ENCODE results near the gene CPM.

CPM gene

DNA sequence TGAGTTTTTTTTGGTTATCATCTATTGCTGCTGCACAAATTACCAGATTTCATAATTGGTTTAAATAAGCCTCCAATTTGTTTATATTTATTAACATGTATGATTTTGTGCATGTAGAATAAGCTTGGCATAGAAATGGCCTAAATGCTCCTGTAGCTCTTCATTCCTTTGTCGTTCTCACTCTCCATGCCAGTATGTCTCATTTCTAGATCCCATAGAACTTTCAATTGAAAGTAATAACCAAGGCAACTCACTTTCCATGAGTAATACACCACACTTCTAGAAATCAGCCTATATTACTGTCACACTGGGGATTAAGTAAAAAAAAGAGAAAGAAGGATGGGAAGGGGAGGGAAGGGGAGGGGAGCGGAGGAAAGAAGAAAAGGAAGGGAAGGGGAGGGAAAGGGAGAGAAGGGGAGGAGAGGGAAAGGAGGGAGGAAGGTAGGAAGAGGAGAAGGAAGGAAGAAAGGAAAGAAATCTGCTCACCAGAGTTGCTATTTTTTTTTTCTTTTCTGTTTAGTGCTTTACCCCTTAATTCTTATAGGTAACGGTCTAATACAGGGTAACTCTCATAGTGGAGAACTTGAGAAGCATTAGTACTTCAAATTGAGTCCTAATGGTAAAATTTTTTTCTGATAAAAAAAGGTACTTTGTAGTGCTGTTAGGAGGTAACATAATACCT is 79.4 kb downstream of the CPM start (continued):
- TF ChIP-seq, protein P1, sequence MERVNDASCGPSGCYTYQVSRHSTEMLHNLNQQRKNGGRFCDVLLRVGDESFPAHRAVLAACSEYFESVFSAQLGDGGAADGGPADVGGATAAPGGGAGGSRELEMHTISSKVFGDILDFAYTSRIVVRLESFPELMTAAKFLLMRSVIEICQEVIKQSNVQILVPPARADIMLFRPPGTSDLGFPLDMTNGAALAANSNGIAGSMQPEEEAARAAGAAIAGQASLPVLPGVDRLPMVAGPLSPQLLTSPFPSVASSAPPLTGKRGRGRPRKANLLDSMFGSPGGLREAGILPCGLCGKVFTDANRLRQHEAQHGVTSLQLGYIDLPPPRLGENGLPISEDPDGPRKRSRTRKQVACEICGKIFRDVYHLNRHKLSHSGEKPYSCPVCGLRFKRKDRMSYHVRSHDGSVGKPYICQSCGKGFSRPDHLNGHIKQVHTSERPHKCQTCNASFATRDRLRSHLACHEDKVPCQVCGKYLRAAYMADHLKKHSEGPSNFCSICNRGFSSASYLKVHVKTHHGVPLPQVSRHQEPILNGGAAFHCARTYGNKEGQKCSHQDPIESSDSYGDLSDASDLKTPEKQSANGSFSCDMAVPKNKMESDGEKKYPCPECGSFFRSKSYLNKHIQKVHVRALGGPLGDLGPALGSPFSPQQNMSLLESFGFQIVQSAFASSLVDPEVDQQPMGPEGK (CRISPR knock-in tag; IDR thresholded peaks at IDR 0.05; ENCODE audit: borderline replicate concordance) = no peak
- TF ChIP-seq ZFP30 (CRISPR knock-in tag; IDR thresholded peaks at IDR 0.05) = no peak

DNA sequence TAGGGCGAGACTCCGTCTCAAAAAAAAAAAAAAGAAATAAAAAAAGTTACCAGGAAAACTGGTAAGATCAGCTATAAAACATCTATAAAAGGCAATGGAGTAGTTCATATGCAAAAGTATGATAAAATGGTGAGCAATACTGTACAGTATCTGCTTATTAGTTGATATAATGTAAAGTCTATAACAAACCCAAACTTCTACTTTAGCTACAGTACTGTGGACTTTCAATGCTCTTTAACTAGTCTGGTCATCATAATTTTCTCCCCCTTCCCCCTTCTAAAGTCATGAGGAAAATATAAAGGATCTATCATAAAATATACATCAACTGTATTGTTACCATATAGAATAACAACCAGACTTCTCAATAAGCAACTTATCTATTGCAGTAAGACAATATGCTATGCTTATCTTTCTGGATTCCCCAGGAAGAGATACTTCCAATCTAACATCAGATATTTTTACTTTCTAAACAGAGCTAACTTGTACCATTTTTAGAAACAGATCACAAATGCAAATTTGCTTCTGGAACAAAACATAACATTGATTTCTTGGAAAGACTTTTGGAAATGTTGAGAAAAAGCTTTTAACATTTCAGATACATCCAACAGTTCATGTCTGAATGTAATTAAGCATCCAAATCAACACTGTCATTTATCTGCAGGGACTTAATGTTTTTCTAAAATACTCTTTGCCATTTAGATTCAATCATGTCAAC is 81.2 kb downstream of the CPM start:
- no peak for ATAC-seq
- TF ChIP-seq ISL1 (CRISPR knock-in tag; IDR thresholded peaks at IDR 0.05) = no peak
- TF ChIP-seq, protein P2, sequence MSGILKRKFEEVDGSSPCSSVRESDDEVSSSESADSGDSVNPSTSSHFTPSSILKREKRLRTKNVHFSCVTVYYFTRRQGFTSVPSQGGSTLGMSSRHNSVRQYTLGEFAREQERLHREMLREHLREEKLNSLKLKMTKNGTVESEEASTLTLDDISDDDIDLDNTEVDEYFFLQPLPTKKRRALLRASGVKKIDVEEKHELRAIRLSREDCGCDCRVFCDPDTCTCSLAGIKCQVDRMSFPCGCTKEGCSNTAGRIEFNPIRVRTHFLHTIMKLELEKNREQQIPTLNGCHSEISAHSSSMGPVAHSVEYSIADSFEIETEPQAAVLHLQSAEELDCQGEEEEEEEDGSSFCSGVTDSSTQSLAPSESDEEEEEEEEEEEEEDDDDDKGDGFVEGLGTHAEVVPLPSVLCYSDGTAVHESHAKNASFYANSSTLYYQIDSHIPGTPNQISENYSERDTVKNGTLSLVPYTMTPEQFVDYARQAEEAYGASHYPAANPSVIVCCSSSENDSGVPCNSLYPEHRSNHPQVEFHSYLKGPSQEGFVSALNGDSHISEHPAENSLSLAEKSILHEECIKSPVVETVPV (CRISPR knock-in tag; IDR thresholded peaks at IDR 0.05) = no peak
- TF ChIP-seq, protein P3, sequence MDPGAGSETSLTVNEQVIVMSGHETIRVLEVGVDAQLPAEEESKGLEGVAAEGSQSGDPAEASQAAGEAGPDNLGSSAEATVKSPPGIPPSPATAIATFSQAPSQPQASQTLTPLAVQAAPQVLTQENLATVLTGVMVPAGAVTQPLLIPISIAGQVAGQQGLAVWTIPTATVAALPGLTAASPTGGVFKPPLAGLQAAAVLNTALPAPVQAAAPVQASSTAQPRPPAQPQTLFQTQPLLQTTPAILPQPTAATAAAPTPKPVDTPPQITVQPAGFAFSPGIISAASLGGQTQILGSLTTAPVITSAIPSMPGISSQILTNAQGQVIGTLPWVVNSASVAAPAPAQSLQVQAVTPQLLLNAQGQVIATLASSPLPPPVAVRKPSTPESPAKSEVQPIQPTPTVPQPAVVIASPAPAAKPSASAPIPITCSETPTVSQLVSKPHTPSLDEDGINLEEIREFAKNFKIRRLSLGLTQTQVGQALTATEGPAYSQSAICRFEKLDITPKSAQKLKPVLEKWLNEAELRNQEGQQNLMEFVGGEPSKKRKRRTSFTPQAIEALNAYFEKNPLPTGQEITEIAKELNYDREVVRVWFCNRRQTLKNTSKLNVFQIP (CRISPR knock-in tag; IDR thresholded peaks at IDR 0.05; ENCODE audit: borderline replicate concordance, low read depth) = no peak
- TF ChIP-seq, protein P1 (CRISPR knock-in tag; IDR thresholded peaks at IDR 0.05; ENCODE audit: borderline replicate concordance) = no peak
- no peak for TF ChIP-seq ZNF8 (CRISPR knock-in tag; IDR thresholded peaks at IDR 0.05)
- no peak for TF ChIP-seq ARNTL (CRISPR knock-in tag; IDR thresholded peaks at IDR 0.05; ENCODE audit: borderline replicate concordance, low read depth)
- no peak for TF ChIP-seq ZC3H10 (CRISPR knock-in tag; IDR thresholded peaks at IDR 0.05)

DNA sequence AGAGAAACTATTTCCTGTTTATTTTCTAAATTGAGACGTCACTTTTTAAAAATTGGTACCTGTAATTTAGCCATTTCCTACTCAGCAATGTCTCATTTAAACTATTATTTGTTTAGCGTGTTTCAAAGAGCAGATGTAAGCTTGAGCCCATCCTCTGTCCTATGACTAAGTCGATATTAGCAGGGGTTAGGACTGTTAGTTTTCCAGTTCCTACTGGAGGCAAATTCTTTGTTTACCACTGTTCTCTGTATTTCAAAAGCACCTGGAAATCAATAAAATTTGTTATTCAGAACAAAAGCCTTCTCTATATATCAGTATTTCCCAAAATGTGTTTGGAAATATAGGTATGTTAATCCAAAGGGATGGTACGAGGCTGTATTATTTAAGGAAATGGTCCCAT is 82.6 kb downstream of the CPM start:
- no peak for ATAC-seq
- TF ChIP-seq CSDC2 (CRISPR knock-in tag; IDR thresholded peaks at IDR 0.05) = no peak
- TF ChIP-seq ESRRG (CRISPR knock-in tag; IDR thresholded peaks at IDR 0.05) = no peak
- TF ChIP-seq, protein P4, sequence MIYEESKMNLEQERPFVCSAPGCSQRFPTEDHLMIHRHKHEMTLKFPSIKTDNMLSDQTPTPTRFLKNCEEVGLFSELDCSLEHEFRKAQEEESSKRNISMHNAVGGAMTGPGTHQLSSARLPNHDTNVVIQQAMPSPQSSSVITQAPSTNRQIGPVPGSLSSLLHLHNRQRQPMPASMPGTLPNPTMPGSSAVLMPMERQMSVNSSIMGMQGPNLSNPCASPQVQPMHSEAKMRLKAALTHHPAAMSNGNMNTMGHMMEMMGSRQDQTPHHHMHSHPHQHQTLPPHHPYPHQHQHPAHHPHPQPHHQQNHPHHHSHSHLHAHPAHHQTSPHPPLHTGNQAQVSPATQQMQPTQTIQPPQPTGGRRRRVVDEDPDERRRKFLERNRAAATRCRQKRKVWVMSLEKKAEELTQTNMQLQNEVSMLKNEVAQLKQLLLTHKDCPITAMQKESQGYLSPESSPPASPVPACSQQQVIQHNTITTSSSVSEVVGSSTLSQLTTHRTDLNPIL (CRISPR knock-in tag; IDR thresholded peaks at IDR 0.05; ENCODE audit: low read depth) = no peak
- no peak for TF ChIP-seq ISL1 (CRISPR knock-in tag; IDR thresholded peaks at IDR 0.05)
- TF ChIP-seq, protein P3 (CRISPR knock-in tag; IDR thresholded peaks at IDR 0.05; ENCODE audit: borderline replicate concordance, low read depth) = no peak
- no peak for TF ChIP-seq ZNF70 (CRISPR knock-in tag; IDR thresholded peaks at IDR 0.05)
- TF ChIP-seq SNAI2 (CRISPR knock-in tag; IDR thresholded peaks at IDR 0.05) = no peak
- TF ChIP-seq PPARA (CRISPR knock-in tag; IDR thresholded peaks at IDR 0.05; ENCODE audit: borderline replicate concordance) = no peak
- TF ChIP-seq ZFP30 (CRISPR knock-in tag; IDR thresholded peaks at IDR 0.05) = no peak
- no peak for TF ChIP-seq ZFP3 (CRISPR knock-in tag; IDR thresholded peaks at IDR 0.05)
- TF ChIP-seq ARNTL (CRISPR knock-in tag; IDR thresholded peaks at IDR 0.05; ENCODE audit: borderline replicate concordance, low read depth) = no peak
- no peak for TF ChIP-seq ZNF8 (CRISPR knock-in tag; IDR thresholded peaks at IDR 0.05)
- TF ChIP-seq, protein P1 (CRISPR knock-in tag; IDR thresholded peaks at IDR 0.05; ENCODE audit: borderline replicate concordance) = no peak
- no peak for TF ChIP-seq ZNF565 (CRISPR knock-in tag; conservative IDR thresholded peaks at IDR 0.05; ENCODE audit: low read depth)
- no peak for TF ChIP-seq BACH2 (CRISPR knock-in tag; IDR thresholded peaks at IDR 0.05; ENCODE audit: borderline replicate concordance)
- TF ChIP-seq, protein P5, sequence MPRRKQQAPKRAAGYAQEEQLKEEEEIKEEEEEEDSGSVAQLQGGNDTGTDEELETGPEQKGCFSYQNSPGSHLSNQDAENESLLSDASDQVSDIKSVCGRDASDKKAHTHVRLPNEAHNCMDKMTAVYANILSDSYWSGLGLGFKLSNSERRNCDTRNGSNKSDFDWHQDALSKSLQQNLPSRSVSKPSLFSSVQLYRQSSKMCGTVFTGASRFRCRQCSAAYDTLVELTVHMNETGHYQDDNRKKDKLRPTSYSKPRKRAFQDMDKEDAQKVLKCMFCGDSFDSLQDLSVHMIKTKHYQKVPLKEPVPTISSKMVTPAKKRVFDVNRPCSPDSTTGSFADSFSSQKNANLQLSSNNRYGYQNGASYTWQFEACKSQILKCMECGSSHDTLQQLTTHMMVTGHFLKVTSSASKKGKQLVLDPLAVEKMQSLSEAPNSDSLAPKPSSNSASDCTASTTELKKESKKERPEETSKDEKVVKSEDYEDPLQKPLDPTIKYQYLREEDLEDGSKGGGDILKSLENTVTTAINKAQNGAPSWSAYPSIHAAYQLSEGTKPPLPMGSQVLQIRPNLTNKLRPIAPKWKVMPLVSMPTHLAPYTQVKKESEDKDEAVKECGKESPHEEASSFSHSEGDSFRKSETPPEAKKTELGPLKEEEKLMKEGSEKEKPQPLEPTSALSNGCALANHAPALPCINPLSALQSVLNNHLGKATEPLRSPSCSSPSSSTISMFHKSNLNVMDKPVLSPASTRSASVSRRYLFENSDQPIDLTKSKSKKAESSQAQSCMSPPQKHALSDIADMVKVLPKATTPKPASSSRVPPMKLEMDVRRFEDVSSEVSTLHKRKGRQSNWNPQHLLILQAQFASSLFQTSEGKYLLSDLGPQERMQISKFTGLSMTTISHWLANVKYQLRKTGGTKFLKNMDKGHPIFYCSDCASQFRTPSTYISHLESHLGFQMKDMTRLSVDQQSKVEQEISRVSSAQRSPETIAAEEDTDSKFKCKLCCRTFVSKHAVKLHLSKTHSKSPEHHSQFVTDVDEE (CRISPR knock-in tag; IDR thresholded peaks at IDR 0.05) = no peak
- TF ChIP-seq TOX (CRISPR knock-in tag; IDR thresholded peaks at IDR 0.05; ENCODE audit: borderline replicate concordance) = no peak
